HCEC 1CT (cell line): ENCODE data around the gene FXYD1.

Experiments used
- DNase-seq: peaks from one replicate; pipeline ENCODE4 v3.0.0-alpha.2; 2017

Gene FXYD1

DNA sequence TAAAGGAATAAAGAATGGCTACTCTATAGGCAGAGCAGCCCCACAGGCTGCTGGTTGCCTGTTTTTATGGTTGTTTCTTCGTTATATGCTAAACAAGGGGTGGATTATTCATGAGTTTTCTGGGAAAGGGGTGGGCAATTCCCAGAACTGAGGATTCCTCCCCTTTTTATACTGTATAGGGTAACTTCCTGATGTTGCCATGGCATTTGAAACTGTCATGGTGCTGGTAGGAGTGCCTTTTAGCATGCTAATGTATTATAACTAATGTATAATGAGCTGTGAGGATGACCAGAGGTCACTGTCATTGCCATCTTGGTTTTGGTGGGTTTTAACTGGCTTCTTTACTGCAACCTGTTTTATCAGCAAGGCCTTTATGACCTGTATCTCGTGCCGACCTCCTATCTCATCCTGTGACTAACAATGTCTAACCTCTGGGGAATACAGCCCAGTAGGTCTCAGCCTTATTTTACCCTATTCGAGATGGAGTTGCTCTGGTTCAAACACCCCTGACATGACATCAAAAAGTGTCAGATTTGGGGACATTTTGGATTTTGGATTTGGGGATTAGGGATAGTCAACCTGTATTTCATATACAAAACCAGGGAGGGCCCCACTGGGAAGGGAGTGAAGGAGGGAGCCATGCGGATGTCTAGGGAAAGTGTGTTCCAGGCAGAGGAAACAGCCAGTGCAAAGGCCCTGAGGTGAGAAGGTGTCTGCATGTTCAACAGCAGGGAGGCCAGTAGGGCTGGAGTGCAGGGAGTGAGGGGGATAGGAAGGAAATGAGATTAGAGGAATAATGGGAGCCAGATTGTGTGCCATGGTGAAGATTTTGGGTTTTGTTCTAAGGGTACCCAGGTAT, 26.8 kb downstream of the FXYD1 start:
- no peak for DNase-seq

DNA sequence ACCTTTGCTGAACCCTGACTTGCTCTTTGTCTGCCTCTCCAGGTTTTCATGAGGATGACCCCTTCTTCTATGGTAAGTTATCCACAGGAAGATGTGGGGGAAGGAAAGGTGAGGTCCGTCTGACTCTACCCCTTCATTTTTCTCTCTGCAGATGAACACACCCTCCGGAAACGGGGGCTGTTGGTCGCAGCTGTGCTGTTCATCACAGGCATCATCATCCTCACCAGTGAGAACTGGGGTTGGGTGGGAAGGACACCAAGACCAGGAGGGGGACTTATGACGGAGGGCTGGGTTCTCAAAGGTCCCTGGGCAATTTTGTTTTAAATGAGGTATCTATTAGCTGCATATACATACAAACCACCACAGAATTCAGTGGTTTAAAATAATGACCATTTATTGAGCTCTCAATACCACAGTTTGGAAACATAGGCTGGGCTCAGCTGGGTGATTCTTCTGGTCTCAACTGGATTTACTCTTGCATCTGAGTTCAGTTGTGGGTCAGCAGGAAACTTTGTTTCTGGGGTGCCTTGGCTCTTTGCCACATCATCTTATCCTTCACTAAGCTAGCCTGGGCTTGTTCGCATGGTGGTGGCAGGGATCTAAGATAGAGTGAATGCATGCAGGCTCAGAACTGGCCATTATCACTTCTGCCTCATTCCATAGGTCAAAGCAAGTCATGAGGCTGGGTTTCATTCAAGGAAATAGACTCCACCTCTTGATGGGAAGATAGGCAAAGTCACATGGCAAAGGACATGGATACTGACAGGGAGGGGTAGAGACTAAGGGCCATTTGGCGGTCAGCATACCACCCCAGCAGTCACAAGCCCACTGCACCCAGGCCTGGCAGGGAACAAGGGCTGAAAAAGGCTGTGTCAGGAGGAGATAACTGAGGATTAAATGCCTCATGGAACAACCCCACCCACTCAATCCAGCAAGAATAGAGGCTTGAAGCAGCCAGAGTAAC, 27.8 kb downstream of the FXYD1 start:
- DNase-seq, result no peak

DNA sequence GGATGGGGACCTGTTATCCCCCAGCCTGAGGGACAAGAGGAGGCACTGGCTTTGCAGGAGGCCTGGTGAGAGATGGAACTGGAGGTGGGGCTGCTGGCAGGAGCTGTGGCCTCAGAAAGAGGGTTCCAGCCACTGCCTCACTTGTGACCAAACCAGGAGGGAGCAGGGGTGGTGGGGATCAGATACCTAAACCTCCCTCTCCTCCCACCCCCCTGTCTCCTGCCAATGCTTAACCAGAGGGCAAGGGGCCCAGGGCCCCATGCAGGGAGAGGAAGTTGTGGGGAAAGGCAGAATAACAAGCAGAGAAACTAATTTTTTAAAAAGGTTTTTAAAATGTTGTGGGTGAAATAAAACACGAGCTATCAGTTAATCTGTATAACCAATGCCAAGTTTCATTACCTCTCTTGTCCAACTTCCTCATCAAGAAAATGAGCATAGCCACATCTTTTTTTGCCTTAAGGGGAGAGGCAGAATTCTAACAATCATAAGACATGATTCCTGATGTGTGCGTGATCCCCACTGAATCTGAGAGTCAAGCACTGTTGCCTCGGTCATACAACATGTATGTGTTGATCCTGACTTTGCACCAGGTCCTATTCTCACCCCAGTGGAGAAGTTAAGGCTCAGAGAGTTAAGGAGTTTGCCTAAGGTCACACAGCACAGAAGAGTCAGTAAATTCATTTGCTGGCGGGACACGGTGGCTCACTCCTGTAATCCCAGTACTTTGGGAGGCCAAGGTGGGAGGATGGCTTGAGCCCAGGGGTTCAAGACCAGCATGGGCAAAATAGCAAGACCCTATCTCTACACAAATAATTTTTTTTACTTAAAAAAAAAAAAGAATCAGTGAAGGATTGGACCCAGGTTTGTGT, 28.9 kb downstream of the FXYD1 start:
- DNase-seq, result no peak

DNA sequence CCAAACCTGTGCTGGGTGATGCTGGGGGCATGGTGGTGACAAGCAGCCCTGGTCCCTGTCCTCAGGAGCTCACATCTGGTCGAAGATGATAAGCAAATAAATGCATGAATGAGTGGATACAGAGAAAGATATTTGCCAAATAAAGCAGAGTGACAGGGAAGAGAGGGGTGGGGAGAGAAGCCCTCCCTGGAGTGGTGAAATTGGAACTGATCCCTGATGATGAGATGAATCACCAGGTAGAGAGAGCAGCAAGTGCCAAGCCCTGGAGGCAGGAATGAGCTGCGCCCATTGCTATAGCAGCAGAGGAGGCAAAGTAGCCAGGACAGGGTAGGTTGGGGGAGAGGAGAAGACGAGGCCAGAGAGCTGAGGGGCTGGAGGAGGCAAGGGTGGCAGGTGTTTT, 29.6 kb downstream of the FXYD1 start:
- no peak for DNase-seq

DNA sequence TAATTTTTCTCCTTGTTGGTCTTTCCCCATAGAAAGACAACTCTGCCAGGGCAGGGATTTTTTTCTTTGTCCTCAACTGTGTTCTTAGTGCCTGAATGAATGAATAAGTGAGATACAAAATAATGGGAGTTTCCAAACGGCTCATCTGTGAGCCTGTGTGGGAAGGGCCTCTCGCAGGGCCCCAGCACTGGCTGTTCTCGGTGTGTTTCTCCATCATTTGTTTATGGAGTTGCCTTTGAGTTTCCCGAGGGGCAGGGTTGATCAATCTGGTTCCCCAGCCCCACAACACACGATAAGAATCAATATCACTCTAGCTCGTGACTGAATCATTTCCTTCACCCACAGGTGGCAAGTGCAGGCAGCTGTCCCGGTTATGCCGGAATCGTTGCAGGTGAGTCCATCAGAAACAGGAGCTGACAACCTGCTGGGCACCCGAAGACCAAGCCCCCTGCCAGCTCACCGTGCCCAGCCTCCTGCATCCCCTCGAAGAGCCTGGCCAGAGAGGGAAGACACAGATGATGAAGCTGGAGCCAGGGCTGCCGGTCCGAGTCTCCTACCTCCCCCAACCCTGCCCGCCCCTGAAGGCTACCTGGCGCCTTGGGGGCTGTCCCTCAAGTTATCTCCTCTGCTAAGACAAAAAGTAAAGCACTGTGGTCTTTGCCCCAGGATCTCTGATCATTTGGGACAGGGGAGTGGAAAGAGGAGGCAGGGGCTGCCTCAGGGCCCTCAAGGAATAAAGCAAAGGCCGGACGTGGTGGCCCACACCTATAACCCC, 30.8 kb downstream of the FXYD1 start:
- DNase-seq, result no peak

DNA sequence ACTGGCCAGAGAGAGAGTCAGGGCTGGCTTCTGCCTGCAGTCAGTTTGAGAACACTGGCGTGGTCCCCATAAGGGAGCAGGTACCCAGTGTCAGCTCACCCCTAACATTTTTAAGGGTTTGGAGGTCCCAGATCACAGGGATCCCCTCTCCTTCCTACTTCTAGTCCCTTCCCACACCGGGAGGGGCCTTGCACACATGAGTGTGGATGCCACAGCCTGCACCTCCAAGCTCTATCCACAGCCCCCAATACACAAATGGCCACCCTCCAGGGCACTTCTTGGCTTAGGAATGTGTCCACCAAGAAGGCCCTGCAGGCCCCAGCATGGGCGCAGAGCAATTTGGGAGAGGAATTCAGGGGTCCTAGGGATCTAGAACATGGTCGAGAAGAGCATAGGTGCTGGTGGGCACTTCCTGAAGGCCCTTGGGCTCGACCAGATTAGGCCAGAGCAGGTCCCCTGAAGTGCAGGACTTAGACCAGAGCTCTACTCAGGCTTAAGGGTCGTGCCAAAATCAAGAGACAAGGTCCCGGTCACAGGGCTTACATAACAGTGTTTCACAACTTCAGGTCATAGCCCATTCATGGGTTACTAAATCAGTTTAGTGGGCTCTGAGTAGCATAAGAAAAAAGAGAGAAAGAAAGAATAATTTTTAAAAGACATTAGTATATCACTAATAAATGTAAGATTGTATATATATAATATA, 31.9 kb downstream of the FXYD1 start:
- no peak for DNase-seq

DNA sequence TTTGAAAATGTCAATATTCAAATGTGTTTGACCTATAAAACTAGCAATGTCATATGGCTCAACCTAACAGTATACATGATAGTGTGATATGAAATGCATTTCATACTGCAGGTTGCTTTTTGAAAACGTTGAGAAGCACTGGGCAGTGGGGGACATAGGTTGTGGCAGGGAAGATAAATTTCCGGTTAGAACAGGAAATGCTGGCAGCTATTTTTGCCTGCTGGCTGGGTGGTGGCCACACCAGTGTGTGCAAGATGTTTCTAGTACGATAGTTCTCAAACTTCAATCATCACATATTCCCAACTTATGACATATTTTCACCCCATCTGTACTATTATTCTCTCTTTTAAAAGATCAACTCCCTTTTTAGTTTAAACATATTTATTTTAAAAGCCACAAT, 33.1 kb downstream of the FXYD1 start:
- DNase-seq, result no peak

DNA sequence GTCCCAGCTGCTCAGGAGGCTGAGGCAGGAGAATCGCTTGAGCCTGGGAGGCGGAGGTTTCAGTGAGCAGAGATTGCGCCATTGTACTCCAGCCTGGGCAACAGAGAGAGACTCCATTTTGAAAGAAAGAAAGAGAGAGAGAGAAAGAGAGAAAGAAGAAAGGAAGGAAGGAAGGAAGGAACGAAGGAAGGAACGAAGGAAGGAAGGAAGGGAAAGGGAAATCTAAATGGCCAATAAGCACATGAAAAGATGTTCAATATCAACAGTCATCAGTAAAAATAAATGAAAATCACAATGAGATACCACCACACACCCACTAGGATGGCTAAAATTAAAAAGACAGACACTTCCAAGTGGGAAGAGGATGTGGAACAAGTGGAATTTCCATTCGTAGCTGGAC, 35.6 kb downstream of the FXYD1 start:
- no peak for DNase-seq

DNA sequence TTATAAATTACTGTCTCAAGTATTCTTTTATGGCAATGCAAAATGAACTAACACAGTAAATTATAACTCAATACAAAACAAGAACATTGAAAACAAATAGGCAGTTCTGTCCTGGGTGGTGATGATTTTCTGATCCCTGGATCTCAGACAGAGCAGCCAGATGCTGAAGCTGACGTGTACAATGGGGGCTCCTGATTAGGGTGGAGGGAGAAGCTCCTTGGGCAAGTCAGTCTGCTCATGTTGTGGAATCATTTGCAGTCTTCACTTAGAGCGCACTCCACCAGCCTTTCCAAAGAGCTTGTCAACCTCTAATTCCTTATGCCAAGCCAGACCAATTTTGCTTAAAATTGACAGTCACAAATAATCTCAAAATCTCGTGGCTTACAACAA, 37.6 kb downstream of the FXYD1 start:
- no peak for DNase-seq

DNA sequence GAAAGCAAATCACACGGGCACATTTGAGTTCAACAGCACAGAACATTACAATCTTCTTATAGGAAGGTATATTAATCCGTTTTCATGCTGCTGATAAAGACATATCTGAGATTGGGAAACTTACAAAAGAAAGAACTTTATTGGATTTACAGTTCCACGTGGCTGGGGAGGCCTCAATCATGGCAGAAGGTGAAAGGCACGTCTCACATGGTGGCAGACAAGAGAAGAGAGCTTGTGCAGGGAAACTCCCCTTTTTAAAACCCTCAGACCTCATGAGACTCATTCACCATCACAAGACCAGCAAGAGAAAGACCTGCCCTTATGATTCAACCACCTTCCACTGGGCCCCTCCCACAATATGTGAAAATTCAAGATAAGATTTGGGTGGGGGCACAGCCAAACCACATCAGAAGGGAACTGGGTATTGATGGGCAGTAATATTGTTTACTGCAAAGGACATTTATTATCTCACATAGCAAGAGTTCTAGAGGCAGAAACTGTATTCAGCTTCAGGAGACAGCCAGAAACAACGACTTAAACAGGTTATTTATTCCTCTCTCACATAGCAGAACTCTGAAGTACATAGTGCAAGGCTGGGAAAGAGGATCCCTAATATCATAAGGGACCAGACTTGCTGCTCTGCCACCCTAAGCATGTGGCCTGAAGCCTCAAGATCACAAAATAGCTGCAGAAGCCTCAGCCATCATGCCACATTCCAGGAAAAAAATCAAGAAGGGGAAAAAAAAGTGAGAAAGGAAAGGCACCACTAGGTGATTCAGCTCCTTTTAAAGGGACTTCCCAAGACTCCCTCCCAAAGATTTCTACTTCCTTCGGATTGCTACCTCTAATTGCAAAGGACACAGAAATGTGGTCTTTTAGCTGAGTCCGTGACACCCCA, 39.0 kb downstream of the FXYD1 start:
- DNase-seq, result no peak

DNA sequence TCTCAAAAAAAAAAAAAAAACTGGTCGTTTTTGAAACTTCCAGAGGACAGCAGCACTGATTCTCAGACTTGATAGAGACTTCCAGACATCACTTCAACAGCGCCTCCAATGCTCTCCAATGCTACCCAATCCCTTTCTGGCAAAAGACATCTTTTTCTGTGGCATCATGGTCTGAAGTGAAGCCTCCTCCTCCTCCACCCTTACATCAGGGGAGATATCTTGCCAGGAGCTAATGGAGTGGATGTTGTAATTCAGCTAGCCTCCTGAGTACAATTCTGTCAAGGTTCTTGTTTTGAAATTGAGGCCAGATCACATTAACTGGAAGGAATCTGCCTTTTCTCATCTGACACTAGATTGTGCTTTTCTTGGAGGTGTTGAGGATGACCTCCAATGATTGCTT, 40.1 kb downstream of the FXYD1 start:
- no peak for DNase-seq

DNA sequence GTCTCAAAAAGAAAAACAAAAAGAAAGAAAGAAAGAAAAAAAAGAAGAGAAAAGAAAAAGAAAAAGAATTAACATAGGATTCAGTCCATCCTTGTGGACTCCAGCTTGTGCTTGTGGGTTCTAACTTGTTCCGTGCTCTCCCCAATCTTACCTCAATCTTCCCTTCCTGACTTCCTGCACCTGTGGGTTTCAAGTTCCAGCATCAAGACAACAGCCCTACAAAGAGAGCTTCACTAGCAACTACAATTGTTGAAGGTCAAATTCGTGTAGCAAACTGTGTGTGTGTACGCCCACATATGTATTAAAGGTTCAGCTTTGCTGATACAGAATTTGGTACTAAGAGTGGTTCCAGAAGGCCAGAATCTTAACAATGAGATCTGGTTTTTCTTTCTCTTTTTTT, 41.2 kb downstream of the FXYD1 start:
- DNase-seq, result no peak

DNA sequence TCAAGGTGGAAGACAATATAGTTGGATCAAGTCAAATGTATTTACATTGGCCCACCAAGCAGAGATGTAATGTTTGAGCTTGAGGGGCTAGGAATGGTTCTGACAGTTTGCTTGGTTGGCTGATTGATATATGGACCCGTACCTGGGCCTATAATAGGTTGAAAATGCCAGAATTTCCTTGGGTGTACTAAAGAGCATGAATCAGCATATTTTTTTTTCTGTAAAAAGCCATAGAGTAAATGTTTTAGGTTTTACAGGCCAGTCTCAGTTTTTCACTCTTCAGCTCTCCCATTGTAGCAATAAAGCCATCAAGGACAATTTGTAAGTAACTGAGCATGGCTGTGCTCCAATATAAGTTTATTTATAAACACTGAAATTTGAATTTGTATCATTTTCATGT, 42.8 kb downstream of the FXYD1 start:
- DNase-seq, result no peak

DNA sequence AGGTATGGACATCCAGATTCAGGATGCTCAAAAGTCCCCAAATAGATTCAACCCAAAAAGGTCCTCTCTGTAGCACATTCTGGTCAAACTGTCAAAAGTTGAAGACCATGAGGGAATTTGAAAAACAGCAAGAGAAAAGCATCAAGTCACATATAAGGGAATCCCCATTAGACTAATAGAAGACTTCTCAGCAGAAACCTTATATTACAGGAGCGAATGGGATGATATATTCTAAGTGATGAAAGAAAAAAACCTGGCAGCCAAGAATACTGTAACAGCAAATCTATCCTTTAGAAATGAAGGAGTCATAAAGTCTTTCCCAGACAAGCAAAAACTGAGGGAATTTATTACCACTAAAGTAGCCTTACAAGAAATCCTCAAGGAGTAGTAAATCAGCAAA, 45.6 kb downstream of the FXYD1 start:
- no peak for DNase-seq

DNA sequence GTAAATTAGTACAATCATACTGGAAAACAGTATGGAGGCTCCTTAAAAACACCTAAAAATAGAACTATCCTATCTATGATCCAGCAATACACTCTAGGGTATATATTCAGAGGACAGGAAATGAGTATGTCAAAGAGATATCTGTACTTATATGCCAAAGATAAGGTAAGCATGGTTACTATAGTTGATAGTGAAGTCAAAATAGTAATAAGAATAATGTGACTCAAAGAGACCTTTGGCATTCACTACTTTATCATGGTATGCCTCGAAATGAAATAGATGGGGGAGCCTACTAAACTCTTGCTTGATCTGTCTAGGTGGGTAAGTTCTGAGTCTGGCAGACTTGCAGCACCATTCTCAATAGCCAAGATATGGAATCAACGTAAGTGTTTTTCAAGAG, 46.3 kb downstream of the FXYD1 start:
- DNase-seq, result no peak
